ENCODE measurements around the gene PSMB4.
"Not testable (repeated sequence)": the region's sequence is repeated elsewhere in the genome, so short reads cannot be mapped to it uniquely, and the experiment has no call there.

PSMB4 gene

GRCh38 chr1:151399324-151400171, at the start of gene PSMB4:
TSS of gene PSMB4 (plus strand) at chr1:151399573. CDS start at chr1:151399588, 15 bp downstream.
- Mint-ChIP-seq H3K9me3 (no peaks in the 10 kb centered on the region), H3K27me3 (ENCODE audit: low read depth) (peaks cover 5% of the 10 kb centered on the region), H3K4me3 (peak within 1 kb of the TSS; percentile 96), H3K27ac (peak within 1 kb of the TSS; percentile 100), H3K4me1 (ENCODE audit: low read depth) (peaks cover 16% of the 10 kb centered on the region), H3K36me3 (ENCODE audit: low read depth) (peaks cover 45% of the 10 kb centered on the region)
- DNase-seq (ENCODE audit: low spot score), result peak; percentile 80

GRCh38 chr1:151350323-151350722, 49.0 kb upstream of the PSMB4 start:
- not testable (repeated sequence) for DNase-seq (ENCODE audit: low spot score); H3K27ac Mint-ChIP-seq; H3K4me3 Mint-ChIP-seq; H3K27me3 Mint-ChIP-seq (ENCODE audit: low read depth)
- Mint-ChIP-seq H3K36me3 (ENCODE audit: low read depth) (peaks cover 16% of the 10 kb centered on the region), H3K4me1 (ENCODE audit: low read depth) (peaks cover 18% of the 10 kb centered on the region), H3K9me3 (peaks cover 14% of the 10 kb centered on the region)

- H3K27ac Mint-ChIP-seq, result no peak overlapping the region
- H3K4me3 Mint-ChIP-seq, result no peak overlapping the region
- H3K36me3 Mint-ChIP-seq (ENCODE audit: low read depth), result peaks cover 4% of the 10 kb centered on the region
- no peak for DNase-seq (ENCODE audit: low spot score)
- H3K4me1 Mint-ChIP-seq (ENCODE audit: low read depth), result peaks cover 9% of the 10 kb centered on the region
- peaks cover 3% of the 10 kb centered on the region for H3K27me3 Mint-ChIP-seq (ENCODE audit: low read depth)
- peaks cover 14% of the 10 kb centered on the region for H3K9me3 Mint-ChIP-seq
Measured at GRCh38 chr1:151352021-151352718, 47.2 kb upstream of the PSMB4 start.

- H3K36me3 Mint-ChIP-seq (ENCODE audit: low read depth), result peaks cover 4% of the 10 kb centered on the region
Measured at GRCh38 chr1:151356696-151357095, 42.7 kb upstream of the PSMB4 start.

GRCh38 chr1:151361883-151362282, 37.5 kb upstream of the PSMB4 start:
- Mint-ChIP-seq H3K27ac (no peak overlapping the region), H3K4me3 (no peak overlapping the region), H3K36me3 (ENCODE audit: low read depth) (peaks cover 2% of the 10 kb centered on the region), H3K27me3 (ENCODE audit: low read depth) (no peaks in the 10 kb centered on the region), H3K4me1 (ENCODE audit: low read depth) (no peaks in the 10 kb centered on the region), H3K9me3 (peaks cover 18% of the 10 kb centered on the region)
- no peak for DNase-seq (ENCODE audit: low spot score)

More at GRCh38 chr1:151356696-151357095, 42.7 kb upstream of the PSMB4 start:
- Mint-ChIP-seq H3K9me3 (peaks cover 10% of the 10 kb centered on the region), H3K27me3 (ENCODE audit: low read depth) (peaks cover 3% of the 10 kb centered on the region), H3K27ac (no peak overlapping the region), H3K4me1 (ENCODE audit: low read depth) (no peaks in the 10 kb centered on the region), H3K4me3 (no peak overlapping the region)
- DNase-seq (ENCODE audit: low spot score), result no peak

GRCh38 chr1:151362308-151363155, 36.8 kb upstream of the PSMB4 start:
- Mint-ChIP-seq H3K4me3 (no peak overlapping the region), H3K9me3 (peaks cover 18% of the 10 kb centered on the region), H3K4me1 (ENCODE audit: low read depth) (no peaks in the 10 kb centered on the region), H3K36me3 (ENCODE audit: low read depth) (peaks cover 2% of the 10 kb centered on the region), H3K27me3 (ENCODE audit: low read depth) (no peaks in the 10 kb centered on the region), H3K27ac (no peak overlapping the region)
- DNase-seq (ENCODE audit: low spot score), result no peak

GRCh38 chr1:151364996-151365395, 34.4 kb upstream of the PSMB4 start:
- Mint-ChIP-seq H3K4me1 (ENCODE audit: low read depth) (no peaks in the 10 kb centered on the region), H3K9me3 (peaks cover 18% of the 10 kb centered on the region), H3K4me3 (no peak overlapping the region), H3K27ac (no peak overlapping the region), H3K27me3 (ENCODE audit: low read depth) (no peaks in the 10 kb centered on the region), H3K36me3 (ENCODE audit: low read depth) (peaks cover 2% of the 10 kb centered on the region)
- no peak for DNase-seq (ENCODE audit: low spot score)

GRCh38 chr1:151367658-151368392, 31.5 kb upstream of the PSMB4 start:
- Mint-ChIP-seq H3K9me3 (peaks cover 6% of the 10 kb centered on the region), H3K4me3 (no peak overlapping the region), H3K27me3 (ENCODE audit: low read depth) (no peaks in the 10 kb centered on the region), H3K27ac (no peak overlapping the region), H3K36me3 (ENCODE audit: low read depth) (no peaks in the 10 kb centered on the region), H3K4me1 (ENCODE audit: low read depth) (no peaks in the 10 kb centered on the region)
- no peak for DNase-seq (ENCODE audit: low spot score)

- Mint-ChIP-seq H3K4me3 (no peak overlapping the region), H3K4me1 (ENCODE audit: low read depth) (no peaks in the 10 kb centered on the region), H3K36me3 (ENCODE audit: low read depth) (no peaks in the 10 kb centered on the region), H3K27ac (no peak overlapping the region), H3K27me3 (ENCODE audit: low read depth) (no peaks in the 10 kb centered on the region), H3K9me3 (no peaks in the 10 kb centered on the region)
- no peak for DNase-seq (ENCODE audit: low spot score)
Measured at GRCh38 chr1:151368393-151369301, 30.7 kb upstream of the PSMB4 start.

- Mint-ChIP-seq H3K4me3 (no peak overlapping the region), H3K27ac (no peak overlapping the region), H3K36me3 (ENCODE audit: low read depth) (no peaks in the 10 kb centered on the region), H3K9me3 (no peaks in the 10 kb centered on the region), H3K27me3 (ENCODE audit: low read depth) (no peaks in the 10 kb centered on the region), H3K4me1 (ENCODE audit: low read depth) (peaks cover 2% of the 10 kb centered on the region)
- no peak for DNase-seq (ENCODE audit: low spot score)
Measured at GRCh38 chr1:151369302-151369610, 30.1 kb upstream of the PSMB4 start.

GRCh38 chr1:151369621-151370048, 29.7 kb upstream of the PSMB4 start:
- no peak overlapping the region for H3K27ac Mint-ChIP-seq
- H3K4me3 Mint-ChIP-seq, result no peak overlapping the region
- peaks cover 2% of the 10 kb centered on the region for H3K4me1 Mint-ChIP-seq (ENCODE audit: low read depth)
- H3K9me3 Mint-ChIP-seq, result no peaks in the 10 kb centered on the region
- DNase-seq (ENCODE audit: low spot score), result no peak
- H3K36me3 Mint-ChIP-seq (ENCODE audit: low read depth), result no peaks in the 10 kb centered on the region
- H3K27me3 Mint-ChIP-seq (ENCODE audit: low read depth), result no peaks in the 10 kb centered on the region

- DNase-seq (ENCODE audit: low spot score), result no peak
- Mint-ChIP-seq H3K9me3 (no peaks in the 10 kb centered on the region), H3K36me3 (ENCODE audit: low read depth) (no peaks in the 10 kb centered on the region), H3K4me3 (no peak overlapping the region), H3K27ac (no peak overlapping the region), H3K4me1 (ENCODE audit: low read depth) (peaks cover 2% of the 10 kb centered on the region), H3K27me3 (ENCODE audit: low read depth) (peaks cover 3% of the 10 kb centered on the region)
Measured at GRCh38 chr1:151370211-151370911, 29.0 kb upstream of the PSMB4 start.
